ENCODE measurements around the gene PTPRZ1. TPM values are rescaled to one million over a fixed set of nuclear protein-coding genes. Genes with fewer than 3 reads are reported as not detected.
A peak's percentile ranks its signal among the peaks of the same experiment; 100 is the strongest.

The PTPRZ1 gene
- total and polyA plus RNA-seq, 4 donors = 0.07 to 0.17 (median 0.09) TPM; not detected in 1

DNA sequence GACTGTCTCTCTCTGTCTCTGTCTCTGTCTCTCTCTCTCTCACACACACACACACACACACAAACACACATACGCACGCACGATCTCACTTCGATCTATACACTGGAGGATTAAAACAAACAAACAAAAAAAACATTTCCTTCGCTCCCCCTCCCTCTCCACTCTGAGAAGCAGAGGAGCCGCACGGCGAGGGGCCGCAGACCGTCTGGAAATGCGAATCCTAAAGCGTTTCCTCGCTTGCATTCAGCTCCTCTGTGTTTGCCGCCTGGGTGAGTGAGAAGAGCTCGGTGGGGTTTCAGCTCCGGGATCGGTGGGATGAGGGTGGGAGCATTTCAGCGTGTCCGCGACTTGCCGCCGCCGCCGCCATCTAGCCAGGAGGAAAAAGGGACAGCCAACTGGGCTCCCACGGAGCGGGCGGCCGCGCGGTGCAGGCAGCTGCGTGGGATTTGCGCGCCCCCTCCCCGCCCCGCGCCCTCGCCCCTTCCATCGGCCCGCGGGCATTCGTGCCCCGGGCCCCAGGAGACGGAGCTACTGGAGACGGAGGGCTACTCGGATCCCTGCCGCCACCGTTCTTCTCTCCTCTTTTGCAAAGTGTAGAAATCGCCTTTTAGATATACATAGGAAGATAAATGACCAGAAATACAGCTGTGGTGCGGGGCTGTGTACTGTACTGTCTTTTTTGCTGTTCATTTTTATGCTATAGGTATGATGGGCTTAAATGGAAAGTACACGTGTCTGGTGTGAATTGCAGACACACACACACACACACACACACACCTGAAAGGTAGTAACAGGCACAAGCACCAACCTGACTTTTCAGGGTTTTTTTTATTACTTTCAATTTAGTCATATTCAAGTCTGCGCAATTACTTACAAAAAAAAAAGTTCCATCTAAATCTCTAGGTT lies 581 bp downstream of the PTPRZ1 start:
- no peak for TF ChIP-seq GABPA (IDR thresholded peaks at IDR 0.05 in 1 of 2, conservative IDR thresholded peaks at IDR 0.05 in 1 of 2)
- no peak for TF ChIP-seq NR2F2 (IDR thresholded peaks at IDR 0.05)
- no peak for TF ChIP-seq FOXA1 (IDR thresholded peaks at IDR 0.05)
- TF ChIP-seq, protein P1, sequence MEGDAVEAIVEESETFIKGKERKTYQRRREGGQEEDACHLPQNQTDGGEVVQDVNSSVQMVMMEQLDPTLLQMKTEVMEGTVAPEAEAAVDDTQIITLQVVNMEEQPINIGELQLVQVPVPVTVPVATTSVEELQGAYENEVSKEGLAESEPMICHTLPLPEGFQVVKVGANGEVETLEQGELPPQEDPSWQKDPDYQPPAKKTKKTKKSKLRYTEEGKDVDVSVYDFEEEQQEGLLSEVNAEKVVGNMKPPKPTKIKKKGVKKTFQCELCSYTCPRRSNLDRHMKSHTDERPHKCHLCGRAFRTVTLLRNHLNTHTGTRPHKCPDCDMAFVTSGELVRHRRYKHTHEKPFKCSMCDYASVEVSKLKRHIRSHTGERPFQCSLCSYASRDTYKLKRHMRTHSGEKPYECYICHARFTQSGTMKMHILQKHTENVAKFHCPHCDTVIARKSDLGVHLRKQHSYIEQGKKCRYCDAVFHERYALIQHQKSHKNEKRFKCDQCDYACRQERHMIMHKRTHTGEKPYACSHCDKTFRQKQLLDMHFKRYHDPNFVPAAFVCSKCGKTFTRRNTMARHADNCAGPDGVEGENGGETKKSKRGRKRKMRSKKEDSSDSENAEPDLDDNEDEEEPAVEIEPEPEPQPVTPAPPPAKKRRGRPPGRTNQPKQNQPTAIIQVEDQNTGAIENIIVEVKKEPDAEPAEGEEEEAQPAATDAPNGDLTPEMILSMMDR (IDR thresholded peaks at IDR 0.05; ENCODE audit: low read depth, low read length, missing input control) = no peak
- TF ChIP-seq, protein P2, sequence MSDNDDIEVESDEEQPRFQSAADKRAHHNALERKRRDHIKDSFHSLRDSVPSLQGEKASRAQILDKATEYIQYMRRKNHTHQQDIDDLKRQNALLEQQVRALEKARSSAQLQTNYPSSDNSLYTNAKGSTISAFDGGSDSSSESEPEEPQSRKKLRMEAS (IDR thresholded peaks at IDR 0.05) = no peak
- peaks cover 0 to 10% (median 4%) of the 10 kb centered on the region in 4 donors for H3K27me3 ChIP-seq (ENCODE audit: control insufficient read depth in 4 of 4, insufficient read depth in 4 of 4, low read length in 3 of 4)

GRCh38 chr7:121874298-121874697 lies 1.3 kb downstream of the PTPRZ1 start:
- peaks cover 2 to 20% (median 10%) of the 10 kb centered on the region in 4 donors for H3K4me1 ChIP-seq (ENCODE audit: control insufficient read depth in 4 of 4, insufficient read depth in 4 of 4, low read length in 3 of 4)
- no peaks in the 10 kb centered on the region for H3K9me3 ChIP-seq (ENCODE audit: control insufficient read depth in 4 of 4, low read length in 3 of 4)
- H3K9ac ChIP-seq (ENCODE audit: low read depth in 1 of 2, low read length in 2 of 2) = no peak overlapping the region
- 20% methylated on average over 9 of the region's 9 CpGs for WGBS
- H3K4me3 ChIP-seq (ENCODE audit: low read depth in 1 of 3, low read length in 3 of 3) = peak overlapping the region in 1 of 3 donors; percentile 60
- no peak overlapping the region for H3K27ac ChIP-seq (ENCODE audit: low read depth in 1 of 2, low read length in 2 of 2)
- DNase-seq (ENCODE audit: low spot score) = no peak
- peaks cover 0 to 10% (median 4%) of the 10 kb centered on the region in 4 donors for H3K27me3 ChIP-seq (ENCODE audit: control insufficient read depth in 4 of 4, insufficient read depth in 4 of 4, low read length in 3 of 4)
- no peak for TF ChIP-seq JUND (IDR thresholded peaks at IDR 0.05)
- TF ChIP-seq, protein P2 (IDR thresholded peaks at IDR 0.05) = no peak
- TF ChIP-seq TAF1 (conservative IDR thresholded peaks at IDR 0.05) = no peak
- TF ChIP-seq REST (IDR thresholded peaks at IDR 0.05) = no peak
- no peak for TF ChIP-seq FOXA1 (IDR thresholded peaks at IDR 0.05)
- no peak for TF ChIP-seq RXRA (IDR thresholded peaks at IDR 0.05)
- no peaks in the 10 kb centered on the region for H3K36me3 ChIP-seq (ENCODE audit: control insufficient read depth in 4 of 4, insufficient read depth in 3 of 4, low read depth in 1 of 4, low read length in 3 of 4)

More for the DNA sequence above, 581 bp downstream of the PTPRZ1 start:
- 2% methylated on average over 51 of the region's 51 CpGs for WGBS
- Histone ChIP-seq H3K27ac (ENCODE audit: low read depth in 1 of 2, low read length in 2 of 2) (no peak overlapping the region), H3K4me3 (ENCODE audit: low read depth in 1 of 3, low read length in 3 of 3) (peak overlapping the region; percentile 59 to 64 (median 60)), H3K4me1 (ENCODE audit: control insufficient read depth in 4 of 4, insufficient read depth in 4 of 4, low read length in 3 of 4) (peaks cover 2 to 20% (median 10%) of the 10 kb centered on the region in 4 donors), H3K9ac (ENCODE audit: low read depth in 1 of 2, low read length in 2 of 2) (no peak overlapping the region), H3K36me3 (ENCODE audit: control insufficient read depth in 4 of 4, insufficient read depth in 3 of 4, low read depth in 1 of 4, low read length in 3 of 4) (no peaks in the 10 kb centered on the region), H3K9me3 (ENCODE audit: control insufficient read depth in 4 of 4, low read length in 3 of 4) (no peaks in the 10 kb centered on the region)
- DNase-seq (ENCODE audit: low spot score) = no peak
